Liver (tissue), 3 donors: ENCODE data around the gene TPM3.

Experiments
- GABPA ChIP-seq, 2 donors: IDR thresholded peaks in 1 of 2; conservative IDR thresholded peaks in 1 of 2; 2 replicates each; pipeline ENCODE4 v1.6.1; 2016; ENCODE audit warnings: antibody characterized with exemption in 2 of 2, mild to moderate bottlenecking in 1 of 2, moderate library complexity in 1 of 2
- HNF4A ChIP-seq, 2 donors: conservative IDR thresholded peaks; 2 replicates each; pipeline ENCODE4 v1.6.1; 2016; ENCODE audit warnings: antibody characterized with exemption in 2 of 2, mild to moderate bottlenecking in 2 of 2
- JUND ChIP-seq, 2 donors: IDR thresholded peaks; 2 replicates each; pipeline ENCODE4 v1.6.1; 2016; ENCODE audit warnings: antibody characterized with exemption in 2 of 2
- RAD21 ChIP-seq, 2 donors: IDR thresholded peaks; 2 replicates each; pipeline ENCODE4 v1.6.1; 2016; ENCODE audit warnings: antibody characterized with exemption in 2 of 2, mild to moderate bottlenecking in 2 of 2
- SP1 ChIP-seq: IDR thresholded peaks from 2 replicates; pipeline ENCODE4 v1.6.1; 2018; ENCODE audit warnings: antibody characterized with exemption, mild to moderate bottlenecking
- TAF1 ChIP-seq: conservative IDR thresholded peaks from 2 replicates; pipeline ENCODE4 v1.6.1; 2016; ENCODE audit warnings: antibody characterized with exemption, mild to moderate bottlenecking
- YY1 ChIP-seq: IDR thresholded peaks from 2 replicates; pipeline ENCODE4 v1.6.1; 2016; ENCODE audit warnings: antibody characterized with exemption, mild to moderate bottlenecking
- TF ChIP-seq, protein P1 (sequence below): fragments of 150-350 bp; IDR thresholded peaks from 2 replicates; pipeline ENCODE4 v1.5.1; 2017; ENCODE audit warnings: improper control_type of control experiment, low read depth, low read length; ENCODE audit not compliant: missing input control
- TF ChIP-seq, protein P2 (sequence below): IDR thresholded peaks from 2 replicates; pipeline ENCODE4 v1.6.1; 2016; ENCODE audit warnings: antibody characterized with exemption
- TF ChIP-seq, protein P3 (sequence below): IDR thresholded peaks from 2 replicates; pipeline ENCODE4 v1.6.1; 2016; ENCODE audit warnings: antibody characterized with exemption, mild to moderate bottlenecking
- TF ChIP-seq, protein P4 (sequence below): IDR thresholded peaks from 2 replicates; pipeline ENCODE4 v1.6.1; 2016; ENCODE audit warnings: antibody characterized with exemption
- TF ChIP-seq, protein P5 (sequence below): IDR thresholded peaks from 2 replicates; pipeline ENCODE4 v1.6.1; 2016; ENCODE audit warnings: antibody characterized with exemption
- donor health status: healthy.
- donor health status: healthy.

DNA sequence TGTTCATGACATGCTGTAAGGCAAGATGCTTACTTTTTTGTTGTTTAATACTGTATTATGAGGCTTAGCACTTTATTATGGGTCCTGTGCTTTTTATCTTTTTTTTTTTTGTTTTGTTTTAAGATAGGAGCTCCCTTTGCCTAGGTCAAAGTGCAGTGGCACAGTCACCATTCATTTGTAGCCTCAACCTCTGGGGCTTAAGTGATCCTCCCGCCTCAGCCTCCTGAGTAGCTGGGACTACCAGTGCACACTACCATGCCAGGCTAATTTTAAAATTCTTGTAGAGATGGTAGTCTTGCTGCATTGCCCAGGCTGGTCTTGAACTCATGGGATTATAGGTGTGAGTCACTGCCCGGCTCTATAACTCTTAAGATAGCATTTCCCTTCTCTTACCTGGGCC is 33.5 kb upstream of the TPM3 start:
- TF ChIP-seq, protein P1, sequence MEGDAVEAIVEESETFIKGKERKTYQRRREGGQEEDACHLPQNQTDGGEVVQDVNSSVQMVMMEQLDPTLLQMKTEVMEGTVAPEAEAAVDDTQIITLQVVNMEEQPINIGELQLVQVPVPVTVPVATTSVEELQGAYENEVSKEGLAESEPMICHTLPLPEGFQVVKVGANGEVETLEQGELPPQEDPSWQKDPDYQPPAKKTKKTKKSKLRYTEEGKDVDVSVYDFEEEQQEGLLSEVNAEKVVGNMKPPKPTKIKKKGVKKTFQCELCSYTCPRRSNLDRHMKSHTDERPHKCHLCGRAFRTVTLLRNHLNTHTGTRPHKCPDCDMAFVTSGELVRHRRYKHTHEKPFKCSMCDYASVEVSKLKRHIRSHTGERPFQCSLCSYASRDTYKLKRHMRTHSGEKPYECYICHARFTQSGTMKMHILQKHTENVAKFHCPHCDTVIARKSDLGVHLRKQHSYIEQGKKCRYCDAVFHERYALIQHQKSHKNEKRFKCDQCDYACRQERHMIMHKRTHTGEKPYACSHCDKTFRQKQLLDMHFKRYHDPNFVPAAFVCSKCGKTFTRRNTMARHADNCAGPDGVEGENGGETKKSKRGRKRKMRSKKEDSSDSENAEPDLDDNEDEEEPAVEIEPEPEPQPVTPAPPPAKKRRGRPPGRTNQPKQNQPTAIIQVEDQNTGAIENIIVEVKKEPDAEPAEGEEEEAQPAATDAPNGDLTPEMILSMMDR: no peak
- TF ChIP-seq, protein P2, sequence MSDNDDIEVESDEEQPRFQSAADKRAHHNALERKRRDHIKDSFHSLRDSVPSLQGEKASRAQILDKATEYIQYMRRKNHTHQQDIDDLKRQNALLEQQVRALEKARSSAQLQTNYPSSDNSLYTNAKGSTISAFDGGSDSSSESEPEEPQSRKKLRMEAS: no peak
- TF ChIP-seq RAD21 (IDR thresholded peaks at IDR 0.05) (no peak), HNF4A (conservative IDR thresholded peaks at IDR 0.05) (no peak), YY1 (no peak), SP1 (no peak), TAF1 (no peak), GABPA (IDR thresholded peaks at IDR 0.05 in 1 of 2, conservative IDR thresholded peaks at IDR 0.05 in 1 of 2) (no peak), JUND (IDR thresholded peaks at IDR 0.05) (no peak)
- TF ChIP-seq, protein P3, sequence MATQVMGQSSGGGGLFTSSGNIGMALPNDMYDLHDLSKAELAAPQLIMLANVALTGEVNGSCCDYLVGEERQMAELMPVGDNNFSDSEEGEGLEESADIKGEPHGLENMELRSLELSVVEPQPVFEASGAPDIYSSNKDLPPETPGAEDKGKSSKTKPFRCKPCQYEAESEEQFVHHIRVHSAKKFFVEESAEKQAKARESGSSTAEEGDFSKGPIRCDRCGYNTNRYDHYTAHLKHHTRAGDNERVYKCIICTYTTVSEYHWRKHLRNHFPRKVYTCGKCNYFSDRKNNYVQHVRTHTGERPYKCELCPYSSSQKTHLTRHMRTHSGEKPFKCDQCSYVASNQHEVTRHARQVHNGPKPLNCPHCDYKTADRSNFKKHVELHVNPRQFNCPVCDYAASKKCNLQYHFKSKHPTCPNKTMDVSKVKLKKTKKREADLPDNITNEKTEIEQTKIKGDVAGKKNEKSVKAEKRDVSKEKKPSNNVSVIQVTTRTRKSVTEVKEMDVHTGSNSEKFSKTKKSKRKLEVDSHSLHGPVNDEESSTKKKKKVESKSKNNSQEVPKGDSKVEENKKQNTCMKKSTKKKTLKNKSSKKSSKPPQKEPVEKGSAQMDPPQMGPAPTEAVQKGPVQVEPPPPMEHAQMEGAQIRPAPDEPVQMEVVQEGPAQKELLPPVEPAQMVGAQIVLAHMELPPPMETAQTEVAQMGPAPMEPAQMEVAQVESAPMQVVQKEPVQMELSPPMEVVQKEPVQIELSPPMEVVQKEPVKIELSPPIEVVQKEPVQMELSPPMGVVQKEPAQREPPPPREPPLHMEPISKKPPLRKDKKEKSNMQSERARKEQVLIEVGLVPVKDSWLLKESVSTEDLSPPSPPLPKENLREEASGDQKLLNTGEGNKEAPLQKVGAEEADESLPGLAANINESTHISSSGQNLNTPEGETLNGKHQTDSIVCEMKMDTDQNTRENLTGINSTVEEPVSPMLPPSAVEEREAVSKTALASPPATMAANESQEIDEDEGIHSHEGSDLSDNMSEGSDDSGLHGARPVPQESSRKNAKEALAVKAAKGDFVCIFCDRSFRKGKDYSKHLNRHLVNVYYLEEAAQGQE: no peak
- TF ChIP-seq, protein P4, sequence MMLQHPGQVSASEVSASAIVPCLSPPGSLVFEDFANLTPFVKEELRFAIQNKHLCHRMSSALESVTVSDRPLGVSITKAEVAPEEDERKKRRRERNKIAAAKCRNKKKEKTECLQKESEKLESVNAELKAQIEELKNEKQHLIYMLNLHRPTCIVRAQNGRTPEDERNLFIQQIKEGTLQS: no peak
- TF ChIP-seq, protein P5, sequence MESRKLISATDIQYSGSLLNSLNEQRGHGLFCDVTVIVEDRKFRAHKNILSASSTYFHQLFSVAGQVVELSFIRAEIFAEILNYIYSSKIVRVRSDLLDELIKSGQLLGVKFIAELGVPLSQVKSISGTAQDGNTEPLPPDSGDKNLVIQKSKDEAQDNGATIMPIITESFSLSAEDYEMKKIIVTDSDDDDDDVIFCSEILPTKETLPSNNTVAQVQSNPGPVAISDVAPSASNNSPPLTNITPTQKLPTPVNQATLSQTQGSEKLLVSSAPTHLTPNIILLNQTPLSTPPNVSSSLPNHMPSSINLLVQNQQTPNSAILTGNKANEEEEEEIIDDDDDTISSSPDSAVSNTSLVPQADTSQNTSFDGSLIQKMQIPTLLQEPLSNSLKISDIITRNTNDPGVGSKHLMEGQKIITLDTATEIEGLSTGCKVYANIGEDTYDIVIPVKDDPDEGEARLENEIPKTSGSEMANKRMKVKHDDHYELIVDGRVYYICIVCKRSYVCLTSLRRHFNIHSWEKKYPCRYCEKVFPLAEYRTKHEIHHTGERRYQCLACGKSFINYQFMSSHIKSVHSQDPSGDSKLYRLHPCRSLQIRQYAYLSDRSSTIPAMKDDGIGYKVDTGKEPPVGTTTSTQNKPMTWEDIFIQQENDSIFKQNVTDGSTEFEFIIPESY: no peak
